HG02623 (cell line): ENCODE data around the gene VWDE.
"Not testable (repeated sequence)": the region's sequence is repeated elsewhere in the genome, so short reads cannot be mapped to it uniquely, and the experiment has no call there.

Experiments
- ATAC-seq: cut with Tn5 transposase; IDR thresholded peaks from one replicate; pipeline ENCODE4 v1.9.1; 2021; ENCODE audit warnings: moderate library complexity; ENCODE audit not compliant: unreplicated experiment

VWDE gene

DNA sequence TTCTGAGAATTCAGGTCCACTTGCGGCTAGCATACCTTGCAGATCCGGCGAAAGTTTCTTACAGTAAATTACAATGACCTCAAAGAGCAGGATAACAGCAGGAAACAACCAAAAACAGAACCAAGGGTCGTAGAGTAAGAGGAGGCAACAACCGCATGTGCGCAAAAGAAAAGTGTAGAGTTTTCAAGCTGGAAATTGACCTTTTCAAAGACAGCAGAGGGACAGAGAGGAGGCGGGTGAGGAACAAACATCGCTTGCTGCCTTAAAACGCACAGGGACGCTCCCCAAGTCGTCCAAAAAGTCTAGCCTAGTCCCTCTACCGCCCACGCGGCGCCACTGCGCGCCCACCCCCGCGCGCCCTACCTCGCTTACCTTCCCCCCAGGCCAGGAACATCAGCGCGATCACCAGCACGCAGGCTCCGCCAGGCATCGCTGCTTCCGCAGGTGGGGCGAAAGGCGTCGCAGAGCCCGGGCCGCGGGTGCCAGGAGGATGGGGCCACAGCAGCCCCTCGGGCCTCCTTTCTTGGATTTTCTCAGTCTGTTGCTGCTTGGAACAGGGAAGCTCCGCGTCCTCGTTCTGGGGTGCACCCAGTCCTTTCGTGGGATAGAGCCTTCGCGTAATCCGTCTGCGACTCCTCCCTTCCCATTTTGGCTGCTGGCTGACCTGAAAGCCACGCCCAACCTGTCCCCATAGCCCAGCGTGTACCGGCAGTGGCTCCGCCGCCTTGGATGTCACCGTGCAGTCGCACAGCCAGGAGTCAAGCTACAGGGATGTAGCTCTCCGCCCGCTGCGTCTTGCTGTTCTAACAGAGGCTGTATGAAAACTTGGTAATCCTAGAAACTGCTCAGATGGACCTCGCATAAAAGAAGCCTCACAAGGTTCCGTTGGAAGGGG lies at the start of gene VWDE:
TSS of gene VWDE (minus strand) at position 579 of the 895 bp plus-strand sequence. CDS start at position 430, 149 bp downstream.
- ATAC-seq: peak; percentile 41

DNA sequence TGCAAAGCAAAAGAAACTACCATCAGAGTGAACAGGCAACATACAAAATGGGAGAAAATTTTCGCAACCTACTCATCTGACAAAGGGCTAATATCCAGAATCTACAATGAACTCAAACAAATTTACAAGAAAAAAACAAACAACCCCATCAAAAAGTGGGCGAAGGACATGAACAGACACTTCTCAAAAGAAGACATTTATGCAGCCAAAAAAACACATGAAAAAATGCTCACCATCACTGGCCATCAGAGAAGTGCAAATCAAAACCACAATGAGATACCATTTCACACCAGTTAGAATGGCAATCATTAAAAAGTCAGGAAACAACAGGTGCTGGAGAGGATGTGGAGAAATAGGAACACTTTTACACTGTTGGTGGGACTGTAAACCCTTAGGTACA lies 49.5 kb upstream of the VWDE start:
- not testable (repeated sequence) for ATAC-seq

DNA sequence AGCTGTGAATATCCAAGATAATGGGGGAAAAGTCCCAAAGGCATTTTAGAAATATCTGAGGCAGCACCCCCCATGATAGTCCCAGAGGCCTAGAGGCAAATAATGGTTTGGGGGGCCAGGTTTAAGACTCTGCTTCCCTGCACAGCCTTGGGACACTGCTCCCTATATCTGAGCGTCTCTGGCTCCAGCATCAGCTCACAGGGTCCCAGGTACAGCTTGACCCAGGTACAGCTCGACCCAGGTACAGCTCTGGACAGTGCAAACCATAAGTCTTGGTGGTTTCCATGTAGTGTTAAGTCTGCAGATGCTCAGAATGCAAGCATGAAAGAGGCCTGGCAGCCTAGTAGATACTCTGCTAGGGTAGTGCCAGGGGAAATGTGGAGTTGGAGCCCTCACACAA lies 47.0 kb upstream of the VWDE start:
- no peak for ATAC-seq

DNA sequence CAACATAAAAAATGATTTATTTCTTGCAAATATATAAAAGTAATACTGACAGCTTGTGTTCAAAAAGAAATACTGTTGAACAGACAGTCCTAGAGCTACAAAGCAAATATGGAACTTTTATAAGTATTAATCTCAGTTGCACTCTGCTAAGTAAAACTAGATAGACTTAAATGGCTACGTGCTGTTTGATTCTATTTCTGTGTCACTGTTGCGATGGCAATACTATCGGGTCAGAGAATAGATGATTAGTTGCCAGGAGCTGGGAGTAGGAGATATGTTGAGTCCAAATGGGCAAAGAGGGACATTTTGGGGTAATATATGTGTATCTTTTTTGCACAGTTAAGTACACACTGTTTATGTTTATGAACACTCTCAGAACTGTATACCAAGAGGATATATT lies 41.1 kb upstream of the VWDE start:
- no peak for ATAC-seq

DNA sequence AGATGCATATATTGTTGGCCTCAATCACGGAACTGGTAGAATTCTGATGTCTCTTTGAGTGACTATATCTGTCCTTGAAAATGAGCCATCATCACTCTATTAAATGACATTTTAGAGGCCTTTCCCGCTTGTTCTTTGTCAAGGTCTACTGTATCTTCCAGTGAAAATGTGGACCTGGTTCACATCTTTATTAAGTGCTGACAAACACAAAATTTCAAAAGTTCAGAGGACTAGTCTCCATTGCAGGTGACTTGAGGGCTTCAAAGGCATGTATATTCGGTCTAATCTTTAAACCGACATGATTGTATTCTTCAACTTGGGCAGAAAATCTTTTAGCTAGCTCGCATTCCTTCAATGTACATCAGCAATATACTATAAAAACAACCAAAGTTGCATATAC lies 36.6 kb upstream of the VWDE start:
- no peak for ATAC-seq

DNA sequence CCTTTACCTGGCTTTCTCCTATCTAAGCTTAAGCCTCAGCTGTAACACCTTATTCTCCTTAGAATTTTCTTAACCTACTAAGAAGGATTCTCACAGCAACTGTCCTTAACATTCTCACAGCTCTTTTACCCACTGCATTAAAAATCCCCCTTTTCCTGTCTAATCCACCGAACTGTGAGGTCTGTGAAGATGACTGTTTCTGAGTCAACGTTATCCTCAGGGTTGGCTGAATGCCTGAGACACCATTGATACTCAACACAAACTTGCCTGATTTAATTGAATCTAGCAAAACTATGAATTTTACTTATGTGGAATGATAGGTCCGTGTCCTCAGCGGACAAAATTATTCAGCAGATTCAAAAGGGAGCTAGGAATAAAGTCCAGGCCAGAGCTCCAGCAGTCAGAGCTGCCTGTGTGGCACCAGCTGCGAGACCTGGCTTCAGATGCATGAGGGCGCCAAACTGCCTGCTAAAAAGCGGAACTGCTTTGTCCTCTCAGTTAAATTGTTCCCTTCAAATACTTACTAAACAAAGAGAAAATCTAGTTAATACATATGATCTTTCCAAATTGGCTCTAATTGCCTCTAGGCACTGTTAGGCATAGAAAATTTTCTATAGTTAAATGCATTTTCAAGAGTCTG lies 33.4 kb upstream of the VWDE start:
- no peak for ATAC-seq

DNA sequence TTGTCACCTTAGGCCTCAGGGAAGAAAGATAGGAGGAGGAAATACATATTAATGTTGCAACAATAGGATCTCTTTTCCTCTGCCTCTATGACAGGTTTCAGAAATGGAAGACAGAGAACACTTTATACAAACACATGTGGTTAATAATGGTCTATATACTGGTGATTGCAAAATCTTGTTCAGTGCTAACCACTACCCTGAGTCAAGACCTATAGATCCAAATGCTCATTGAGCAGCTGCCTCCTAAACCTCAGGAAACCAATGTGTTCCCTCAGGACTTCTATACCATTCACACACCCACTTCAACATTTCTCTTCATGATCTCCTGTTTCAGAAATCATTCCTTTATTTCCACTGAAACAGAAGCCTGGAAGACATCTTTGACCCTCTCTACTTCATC lies 32.5 kb upstream of the VWDE start:
- ATAC-seq: no peak

DNA sequence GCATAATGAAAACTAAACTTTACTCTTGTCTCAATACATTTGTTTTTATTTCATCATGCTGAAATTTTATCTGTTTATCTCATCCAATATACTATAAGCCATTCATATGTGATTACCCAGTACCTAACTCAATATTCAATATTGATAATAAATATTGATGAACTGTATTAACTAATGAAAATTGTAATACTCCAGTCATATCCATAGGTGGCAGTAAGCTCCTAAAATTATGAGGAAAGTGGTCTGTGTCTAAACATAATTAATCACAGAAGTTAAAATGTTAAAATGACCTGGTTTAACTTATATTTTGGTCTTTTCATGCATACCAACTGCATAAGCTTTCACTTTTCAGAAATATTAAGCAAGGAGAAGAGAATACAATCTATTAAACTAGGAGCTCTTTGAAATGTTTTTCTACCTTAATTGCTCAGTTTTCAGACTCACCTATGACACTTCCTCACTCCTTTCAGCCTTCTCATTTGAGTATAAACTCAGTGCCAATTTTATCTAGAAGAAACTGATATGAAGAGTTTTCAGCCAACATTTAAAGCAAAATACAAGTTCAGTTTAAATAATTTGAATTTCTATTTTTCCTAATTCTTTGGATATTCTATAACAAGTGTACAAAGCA lies 30.5 kb upstream of the VWDE start:
- no peak for ATAC-seq

DNA sequence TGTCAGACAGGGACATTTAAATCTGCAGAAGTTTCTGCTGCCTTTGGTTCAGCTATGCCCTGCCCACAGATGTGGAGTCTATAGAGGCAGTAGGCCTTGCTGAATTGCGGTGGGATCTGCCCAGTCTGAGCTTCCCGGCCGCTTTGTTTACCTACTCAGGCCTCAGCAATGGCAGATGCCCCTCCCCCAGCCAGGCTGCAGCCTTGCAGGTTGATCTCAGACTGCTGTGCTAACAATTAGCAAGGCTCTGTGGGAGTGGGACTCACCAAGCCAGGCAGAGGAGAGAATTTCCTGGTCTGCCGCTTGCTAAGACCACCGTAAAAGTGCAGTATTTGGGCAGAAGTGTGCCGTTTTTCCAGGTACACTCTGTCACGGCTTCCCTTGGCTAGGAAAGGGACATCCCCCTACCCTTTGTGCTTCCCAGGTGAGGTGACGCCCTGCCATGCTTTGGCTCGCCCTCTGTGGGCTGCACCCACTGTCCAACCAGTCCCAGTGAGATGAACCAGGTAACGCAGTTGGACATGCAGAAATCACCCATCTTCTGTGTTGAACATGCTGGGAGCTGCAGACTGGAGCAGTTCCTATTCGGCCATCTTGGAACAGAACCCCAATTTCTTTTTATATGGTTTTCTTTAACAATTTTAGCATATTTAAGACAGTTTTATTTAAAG lies 28.4 kb upstream of the VWDE start:
- no peak for ATAC-seq

DNA sequence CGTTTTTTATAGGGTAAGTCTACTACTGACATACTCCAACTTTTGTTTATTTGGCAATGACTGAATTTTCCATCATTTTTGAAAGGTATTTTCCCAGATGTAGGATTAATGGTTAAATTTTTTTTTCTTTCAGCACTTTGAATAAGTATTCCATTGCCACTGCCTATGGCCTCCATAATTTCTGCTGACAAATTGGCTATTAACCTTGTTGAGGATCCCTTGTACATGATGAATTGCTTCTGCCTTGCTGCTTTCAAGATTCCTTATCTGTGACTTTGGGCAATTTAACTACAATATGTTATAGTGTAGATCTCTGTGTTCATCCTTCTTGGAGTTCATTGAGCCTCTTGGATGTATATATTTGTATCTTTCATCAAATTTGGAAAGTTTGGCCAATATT lies 21.6 kb upstream of the VWDE start:
- ATAC-seq: no peak

DNA sequence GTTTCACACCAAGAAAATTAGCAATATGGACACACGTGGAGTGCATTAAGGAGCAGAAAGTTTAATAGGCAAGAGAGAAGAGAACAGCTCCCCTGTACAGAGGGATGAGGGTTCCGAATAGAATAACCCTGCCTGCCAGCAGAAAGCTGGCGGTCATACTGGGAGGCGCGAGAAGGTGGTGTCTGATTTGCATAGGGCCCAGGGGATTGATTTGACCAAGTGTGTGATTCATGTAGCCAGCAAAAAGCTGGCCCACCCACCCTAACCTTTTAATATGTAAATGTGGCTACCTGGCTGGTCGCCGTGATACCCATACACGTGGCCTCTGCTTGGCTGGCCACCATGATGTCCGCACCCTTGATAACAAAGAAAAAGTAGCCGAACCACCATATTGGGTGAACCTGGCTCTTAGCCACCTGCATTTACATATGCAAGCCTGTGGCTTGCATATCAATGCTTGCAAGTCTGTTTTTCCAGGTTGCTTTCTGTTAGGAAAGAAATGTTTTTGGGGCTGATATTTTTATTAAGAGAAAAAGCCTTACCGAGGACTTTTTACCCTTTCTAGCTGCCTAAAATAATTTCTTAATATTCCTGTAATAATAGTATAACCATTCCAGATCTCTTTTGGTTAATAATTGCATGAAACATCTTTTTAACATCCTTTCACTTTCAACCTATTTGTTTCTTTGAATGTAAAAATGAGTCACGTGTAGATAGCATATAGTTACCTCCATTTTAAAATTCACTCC lies 20.5 kb upstream of the VWDE start:
- ATAC-seq: no peak

DNA sequence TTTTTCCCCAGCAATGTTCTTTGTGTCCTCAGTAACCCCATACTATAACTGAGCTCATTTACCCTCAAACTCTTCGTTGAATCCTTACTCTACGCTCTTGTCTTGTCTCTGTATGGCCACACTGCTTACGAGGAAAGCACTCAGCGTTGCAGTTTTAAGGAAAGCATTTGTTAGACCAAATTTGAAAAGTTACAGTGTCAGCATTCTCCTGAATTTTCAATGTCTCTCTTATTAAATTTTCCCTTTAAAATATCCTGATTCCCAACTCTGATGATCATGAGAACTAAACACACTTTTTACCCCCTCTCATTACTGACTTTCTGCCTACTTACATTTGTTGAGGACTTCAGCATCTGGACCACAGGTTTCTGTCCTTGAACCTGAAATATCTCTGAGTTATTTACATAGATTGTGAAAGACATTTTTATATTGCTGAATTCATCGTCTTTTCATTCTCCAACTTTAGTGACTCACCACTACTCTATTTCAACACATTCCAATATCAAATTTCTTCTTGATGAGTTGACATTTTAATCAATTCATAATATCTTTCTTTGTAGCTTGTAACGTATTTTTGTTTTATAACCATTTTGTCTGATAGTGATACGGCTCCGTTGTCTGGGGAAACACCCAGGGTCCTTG lies 19.8 kb upstream of the VWDE start:
- no peak for ATAC-seq

DNA sequence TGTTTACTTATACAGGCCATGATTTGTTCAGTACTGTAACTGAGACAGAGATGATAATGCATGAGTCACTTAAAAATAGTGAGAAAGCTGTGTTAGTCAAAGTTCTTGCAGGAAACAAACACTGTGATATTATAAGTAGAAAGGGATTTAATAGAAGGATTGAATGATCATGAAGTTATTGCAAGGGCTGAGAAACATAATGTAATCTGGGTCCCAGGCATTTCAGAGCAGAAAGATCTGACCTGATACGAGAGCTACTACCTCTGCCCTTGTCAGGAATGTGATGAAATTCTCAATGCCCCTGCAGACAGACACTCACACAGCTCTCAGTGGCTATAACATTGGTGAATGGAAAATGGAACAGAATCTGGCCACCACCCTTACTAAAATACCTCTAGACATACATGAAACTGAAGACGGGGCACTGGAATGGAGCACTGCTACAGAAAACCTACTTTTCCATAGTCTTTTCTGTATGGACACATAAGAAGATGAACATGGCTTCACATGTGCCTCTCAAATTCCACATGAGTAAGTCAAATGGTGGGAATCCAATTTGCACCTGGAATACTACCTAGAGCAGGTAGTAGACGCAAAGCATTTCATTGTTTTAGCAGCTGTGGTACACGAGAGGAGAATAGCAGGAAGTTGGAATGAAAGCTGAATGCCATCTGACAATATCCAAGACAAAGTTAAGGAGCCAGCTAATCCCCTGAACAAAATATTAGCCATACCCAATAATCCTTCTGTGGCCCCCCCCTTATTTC lies 19.1 kb upstream of the VWDE start:
- ATAC-seq: no peak

DNA sequence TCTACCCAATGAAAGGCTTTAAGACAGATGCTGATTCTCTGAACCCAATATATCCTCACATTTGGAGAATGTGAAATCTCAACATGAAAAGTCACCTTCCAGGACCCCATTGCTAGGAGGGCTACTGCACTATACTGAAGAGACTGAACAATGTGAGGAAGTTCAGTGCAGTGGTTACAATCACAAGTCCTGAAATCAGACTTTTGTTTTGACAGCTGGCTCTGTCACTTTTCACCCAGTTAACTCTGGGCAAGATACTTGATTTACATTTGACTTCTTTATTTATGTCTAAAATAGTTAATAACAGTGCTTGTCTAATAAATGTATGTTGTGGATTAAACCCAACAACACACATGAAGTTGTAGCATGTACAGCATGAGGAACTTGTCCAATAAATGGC lies 14.8 kb upstream of the VWDE start:
- no peak for ATAC-seq

DNA sequence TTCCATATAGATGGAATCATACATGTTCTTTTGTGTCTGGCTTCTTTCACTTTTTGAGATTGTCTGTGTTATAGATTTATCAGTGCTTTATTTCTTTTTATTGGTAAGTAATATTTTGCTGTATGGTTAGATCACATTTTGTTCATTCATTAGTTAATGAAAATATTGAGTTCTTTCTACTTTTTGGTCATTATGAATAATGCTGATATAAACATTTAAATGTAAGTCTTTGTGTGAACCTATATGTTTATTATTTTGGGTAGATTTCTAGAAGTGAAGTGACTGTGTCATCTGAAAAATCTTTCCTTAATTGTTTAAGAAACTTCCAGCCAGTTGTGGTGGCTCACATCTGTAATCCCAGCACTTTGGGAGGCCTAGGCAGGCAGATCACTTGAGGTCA lies 11.4 kb upstream of the VWDE start:
- ATAC-seq: no peak

DNA sequence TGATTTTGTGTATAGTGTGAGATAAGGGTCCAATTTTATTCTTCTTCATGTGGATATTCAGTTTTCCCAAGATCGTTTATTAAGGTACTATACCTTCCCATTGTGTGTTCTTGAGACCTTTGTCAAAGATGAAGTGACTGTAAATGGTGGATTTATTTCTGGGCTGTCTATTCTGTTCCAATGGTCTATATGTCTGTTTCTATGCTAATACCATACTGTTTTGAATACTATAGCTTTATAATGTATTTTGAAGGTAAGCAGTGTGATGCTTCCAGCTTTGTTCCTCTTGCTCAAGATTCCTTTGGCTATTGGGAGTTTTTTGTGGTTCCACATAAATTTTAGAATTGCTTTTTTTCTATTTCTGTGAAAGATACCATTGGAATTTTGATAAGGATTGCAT lies 8.7 kb upstream of the VWDE start:
- no peak for ATAC-seq

DNA sequence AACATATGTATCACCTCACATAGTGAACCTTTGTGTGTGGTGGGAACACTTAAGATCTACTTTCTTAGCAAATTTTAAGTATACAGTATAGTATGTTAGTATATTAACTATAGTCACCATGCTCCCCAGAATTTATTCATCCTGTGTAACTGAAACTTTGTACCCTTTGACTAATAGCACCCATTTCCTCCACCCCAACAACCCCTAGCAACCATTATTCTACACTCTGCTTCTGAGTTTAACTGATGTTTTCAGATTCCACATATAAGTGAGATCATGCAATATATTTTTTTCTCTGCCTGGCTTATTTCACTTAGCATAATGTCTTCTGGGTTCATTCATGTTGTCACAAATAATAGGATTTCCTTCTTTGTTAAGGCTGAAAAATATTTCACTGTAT lies 6.9 kb upstream of the VWDE start:
- ATAC-seq: no peak

DNA sequence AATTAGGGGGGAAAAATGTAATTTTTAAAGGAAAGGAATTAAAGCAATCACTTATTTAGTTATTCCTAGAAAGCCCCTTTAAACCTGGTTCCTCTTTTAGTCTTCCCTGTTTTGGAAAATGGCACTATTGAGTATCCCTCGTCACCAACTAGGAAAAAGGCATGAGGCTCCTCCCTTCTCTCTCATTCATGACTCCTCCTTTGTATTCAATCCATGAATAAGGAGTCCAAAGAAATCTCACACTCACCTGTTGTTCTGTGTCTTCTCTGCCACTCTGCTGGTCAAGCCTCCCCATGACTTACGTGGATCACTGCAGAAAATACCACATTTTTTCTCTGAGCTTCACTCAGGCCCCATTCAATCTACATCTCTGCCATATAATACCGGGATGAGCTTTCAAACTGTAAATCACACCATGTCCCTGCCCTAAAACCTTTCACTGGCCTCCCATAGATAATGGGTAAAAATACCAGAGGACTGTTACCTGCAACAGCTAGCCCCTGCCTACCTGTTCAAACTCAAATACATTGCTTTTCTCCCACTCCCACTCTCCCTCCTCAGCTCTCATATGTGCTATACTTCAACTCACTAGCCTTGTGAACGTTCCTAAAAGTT lies 5.5 kb upstream of the VWDE start:
- no peak for ATAC-seq

DNA sequence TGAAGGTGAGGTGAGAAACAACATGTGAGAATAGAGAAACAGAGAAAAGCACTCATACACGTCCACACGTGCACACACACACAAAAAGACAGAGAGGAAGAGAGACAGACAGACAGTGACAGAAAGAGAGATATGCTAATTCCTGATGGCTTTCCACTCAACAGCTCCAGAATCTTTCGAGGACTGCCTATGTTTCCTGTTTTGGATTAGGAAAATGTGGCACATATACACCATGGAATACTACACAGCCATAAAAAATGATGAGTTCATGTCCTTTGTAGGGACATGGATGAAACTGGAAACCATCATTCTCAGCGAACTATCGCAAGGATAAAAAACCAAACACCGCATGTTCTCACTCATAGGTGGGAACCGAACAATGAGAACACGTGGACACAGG lies 4.0 kb upstream of the VWDE start:
- not testable (repeated sequence) for ATAC-seq
